NCI-H2107 treated with DMSO at 0.1 percent for 48 hours (cell line): ENCODE data around the gene FCRL2.

ENCODE experiments used
- DNase-seq: peaks from one replicate; lab custom pipeline; 2025; ENCODE audit not compliant: unreplicated experiment; lab: John Stamatoyannopoulos, UW

FCRL2 gene

GRCh38 chr1:157776971-157777391 lies at the start of gene FCRL2:
Gene FCRL2, minus strand, starts transcription at chr1:157777132. Its CDS starts 59 bp downstream, at chr1:157777073.
- DNase-seq: no peak

GRCh38 chr1:157820299-157820698 lies 43.4 kb upstream of the FCRL2 start:
- no peak for DNase-seq

- no peak for DNase-seq
Measured at GRCh38 chr1:157819896-157820295, 43.0 kb upstream of the FCRL2 start, which contains the start of gene FCRL1. Gene FCRL1, minus strand, starts transcription at chr1:157820120. Its CDS starts 83 bp downstream, at chr1:157820037.

GRCh38 chr1:157819215-157819614 lies 42.3 kb upstream of the FCRL2 start:
- DNase-seq: no peak

- DNase-seq: no peak
Measured at GRCh38 chr1:157813269-157813668, 36.3 kb upstream of the FCRL2 start.

- DNase-seq: no peak
Measured at GRCh38 chr1:157806431-157807149, 29.7 kb upstream of the FCRL2 start.

DNA sequence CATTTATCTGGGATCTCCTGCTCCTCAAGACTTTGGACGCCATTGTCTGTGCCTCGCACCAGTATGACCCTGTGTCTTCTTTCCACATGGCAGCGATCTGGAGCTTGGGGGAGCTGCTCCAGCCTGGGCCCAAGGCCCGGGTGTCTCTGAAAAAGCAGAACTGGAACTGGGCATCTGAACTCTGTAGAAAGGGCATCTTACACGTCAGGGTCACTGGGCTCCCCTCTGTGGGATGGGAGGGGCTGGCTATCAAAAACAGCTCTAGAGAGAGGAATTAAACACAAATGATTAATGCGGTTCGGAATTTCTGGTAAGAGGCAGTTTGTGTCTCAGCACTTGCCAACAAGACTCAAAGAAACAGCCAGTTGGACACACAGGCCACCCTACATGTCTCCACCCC lies 26.9 kb upstream of the FCRL2 start:
- no peak for DNase-seq

DNA sequence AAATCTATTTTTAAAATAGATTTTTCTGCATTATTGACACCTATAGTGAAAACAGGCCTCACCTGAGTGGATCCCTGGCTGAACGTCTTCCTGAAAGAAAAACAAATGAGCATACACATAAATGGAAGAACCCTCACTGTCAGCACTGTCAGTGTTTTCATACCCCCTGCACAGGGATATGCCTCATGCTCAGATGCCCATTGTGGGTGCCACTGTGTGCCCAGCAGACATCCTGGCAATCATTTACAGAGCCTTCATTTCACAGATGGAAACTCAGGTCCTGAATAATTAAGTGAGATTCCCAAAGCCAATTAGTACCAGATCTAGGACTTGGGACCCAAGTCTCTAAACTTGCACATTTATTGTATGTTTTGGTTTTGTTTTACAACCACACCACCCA lies 23.1 kb upstream of the FCRL2 start:
- DNase-seq: no peak

- no peak for DNase-seq
Measured at GRCh38 chr1:157798211-157798610, 21.3 kb upstream of the FCRL2 start.

GRCh38 chr1:157785248-157785647 lies 8.3 kb upstream of the FCRL2 start:
- DNase-seq: no peak

- no peak for DNase-seq
Measured at GRCh38 chr1:157784801-157785200, 7.9 kb upstream of the FCRL2 start.

DNA sequence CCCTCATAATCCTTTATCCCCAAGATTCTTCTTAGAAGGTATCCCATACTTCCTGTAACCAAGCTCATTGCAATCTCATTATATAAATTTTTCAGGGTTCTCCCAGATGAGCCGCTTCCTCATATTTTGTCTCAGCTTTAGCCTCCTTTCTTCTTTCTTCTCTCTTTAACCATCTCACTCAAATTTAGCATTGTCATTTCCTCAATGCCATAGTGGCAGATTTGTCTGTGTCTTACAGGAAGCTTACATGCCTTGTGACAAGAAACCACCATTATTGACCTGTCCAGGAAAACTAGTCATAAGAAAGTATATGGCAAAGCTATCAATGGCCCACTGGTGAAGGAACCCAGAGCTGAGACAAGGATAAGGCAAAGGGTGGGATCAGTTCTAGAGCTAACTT lies 6.0 kb upstream of the FCRL2 start:
- no peak for DNase-seq

DNA sequence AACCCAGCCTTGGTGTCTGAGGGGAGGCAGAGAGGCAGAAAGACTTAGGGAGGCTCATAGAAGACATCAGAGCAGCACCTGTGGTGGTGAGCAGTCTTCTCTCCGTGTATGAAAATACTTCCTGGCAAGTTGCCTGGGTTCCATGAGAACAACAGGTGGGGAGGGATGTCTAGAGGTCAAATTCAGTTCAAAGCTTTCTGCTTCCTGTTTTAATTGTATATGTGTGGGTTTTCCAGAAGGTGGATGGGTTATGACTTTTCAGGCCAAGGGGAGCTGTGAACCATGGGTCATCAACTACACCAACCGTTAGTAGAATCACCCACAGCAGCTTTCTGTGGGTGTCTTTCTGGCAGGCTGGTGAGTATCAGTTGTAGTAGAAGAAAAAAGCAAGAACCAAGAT lies 4.1 kb upstream of the FCRL2 start:
- no peak for DNase-seq

GRCh38 chr1:157775101-157775870 lies 1.6 kb downstream of the FCRL2 start:
- DNase-seq: no peak

DNA sequence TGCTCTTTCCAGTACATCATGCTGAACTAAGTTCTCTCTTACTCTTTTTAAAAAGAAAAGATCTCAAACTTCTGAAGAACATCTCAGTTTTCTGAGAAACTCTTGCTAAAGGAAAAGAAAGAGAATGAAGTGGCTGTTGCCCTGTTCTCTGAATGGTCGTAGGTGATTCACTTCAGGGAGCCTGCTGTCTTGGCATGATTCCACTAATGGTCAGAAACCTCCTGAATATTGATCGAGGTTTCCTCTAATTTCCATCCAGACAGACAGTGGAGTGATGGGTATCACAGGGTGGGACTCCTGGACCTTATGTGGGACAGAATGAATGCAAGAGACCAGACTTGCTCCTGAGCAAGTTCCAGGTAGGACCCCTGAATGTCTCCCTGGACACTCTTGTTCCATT lies 2.5 kb downstream of the FCRL2 start:
- DNase-seq: no peak

DNA sequence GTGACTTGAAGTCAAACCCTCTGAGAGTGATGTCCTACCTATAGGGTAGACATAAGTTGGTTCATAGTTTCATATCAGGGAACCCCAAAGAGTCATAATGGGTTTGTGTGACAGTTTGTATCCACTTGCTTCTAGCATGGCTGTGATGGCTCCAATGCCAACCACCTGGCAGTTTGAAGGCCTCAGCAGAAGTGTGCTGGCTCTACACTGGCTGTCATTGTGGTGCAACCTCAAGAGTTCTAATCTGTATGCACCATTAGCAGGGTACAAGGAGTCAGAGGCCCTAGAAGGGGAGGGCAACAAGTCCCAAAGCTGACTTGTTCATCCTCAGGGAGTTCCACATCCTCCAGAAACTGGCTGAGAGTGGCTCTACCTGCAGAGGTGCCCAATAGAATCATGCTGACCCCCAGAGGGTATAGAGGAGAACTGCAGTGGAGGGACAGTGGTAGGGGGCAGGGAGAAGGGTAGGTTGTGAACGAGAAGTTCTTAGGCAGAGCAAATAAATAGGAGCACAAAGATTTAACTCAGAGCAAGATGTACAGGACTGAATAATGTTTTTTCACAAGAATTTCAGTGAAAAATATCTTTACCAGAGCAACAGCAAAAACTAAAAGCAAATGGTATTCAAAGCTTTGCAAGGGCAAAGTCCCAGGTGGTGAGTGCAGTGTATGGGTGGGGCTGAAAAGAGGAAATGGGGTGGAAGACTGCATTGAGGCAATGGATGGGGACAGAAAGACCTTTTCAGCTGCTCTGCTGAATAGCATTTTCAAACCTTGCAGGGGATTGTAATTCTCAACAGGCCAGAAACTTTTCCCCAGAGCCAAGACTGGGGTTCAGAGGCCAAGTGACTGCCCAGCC lies 3.2 kb downstream of the FCRL2 start:
- no peak for DNase-seq

GRCh38 chr1:157771661-157772425 lies 5.1 kb downstream of the FCRL2 start:
- no peak for DNase-seq

GRCh38 chr1:157770442-157771043 lies 6.4 kb downstream of the FCRL2 start:
- no peak for DNase-seq

GRCh38 chr1:157766792-157767191 lies 10.1 kb downstream of the FCRL2 start:
- DNase-seq: no peak

DNA sequence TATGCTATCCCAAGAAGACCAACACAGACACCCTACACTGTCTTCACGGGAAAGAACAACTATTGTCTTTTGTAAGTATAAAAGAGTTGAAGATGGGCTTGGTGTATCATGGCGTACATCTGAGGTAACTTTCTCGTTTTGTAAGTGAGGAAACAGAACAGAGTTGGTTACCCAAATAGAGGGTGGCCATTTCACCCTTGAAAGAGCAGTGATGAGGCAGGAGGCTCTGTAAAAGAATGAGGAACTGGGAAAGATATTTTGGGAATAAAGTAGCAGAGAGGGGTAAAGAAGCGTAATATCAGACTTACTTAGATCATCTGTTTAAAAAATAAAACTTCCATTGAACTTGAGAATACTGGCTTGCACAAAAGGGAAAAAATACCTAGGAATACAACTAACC lies 18.9 kb downstream of the FCRL2 start:
- DNase-seq: no peak
